Muscle of leg (tissue), 11 donors: ENCODE data around the gene XPO4. TPM values are rescaled to one million over a fixed set of nuclear protein-coding genes. Genes with fewer than 3 reads are reported as not detected.

ENCODE experiments used
- DNase-seq: peaks from one replicate; pipeline ENCODE4 v3.0.0; 2013
- H3K27ac ChIP-seq: one replicate; pipeline ENCODE4 v1.5.1; 2013; ENCODE audit warnings: mild to moderate bottlenecking, low read length, control low read depth
- H3K27me3 ChIP-seq: one replicate; pipeline ENCODE4 v1.6.1; 2013; ENCODE audit warnings: low read length; ENCODE audit not compliant: control insufficient read depth, insufficient read depth
- H3K36me3 ChIP-seq: one replicate; pipeline ENCODE4 v1.6.1; 2013; ENCODE audit warnings: low read length; ENCODE audit not compliant: control insufficient read depth, insufficient read depth
- H3K4me1 ChIP-seq: one replicate; pipeline ENCODE4 v1.6.1; 2013; ENCODE audit warnings: low read length; ENCODE audit not compliant: control insufficient read depth, insufficient read depth
- H3K4me3 ChIP-seq: one replicate; pipeline ENCODE4 v1.5.1; 2013; ENCODE audit warnings: low read length, control low read depth
- H3K9me3 ChIP-seq: replicated peaks from 2 replicates; pipeline ENCODE4 v1.6.1; 2013; ENCODE audit warnings: low read depth, low read length; ENCODE audit not compliant: control insufficient read depth
- WGBS: methylation state at CpG from one replicate; pipeline ENCODE4 v1.1.5; 2013; ENCODE audit warnings: missing lambda C conversion rate; ENCODE audit not compliant: insufficient coverage; 5-methylcytosine and 5-hydroxymethylcytosine counted together
- polyA plus RNA-seq, 8 donors: library from polyadenylated mRNA; unstranded; fragments of 120-200 nt; gene quantifications; one replicate each; pipeline versions ENCODE4 v1.2.1 to v1.2.3, GENCODE V29; 2013; ENCODE audit warnings: inconsistent platforms in 1 of 8, low replicate concordance in 1 of 8; ENCODE audit not compliant: insufficient read length in 8 of 8, insufficient read depth in 1 of 8
- total RNA-seq: library from RNA; stranded (reverse); fragments of 120-200 nt; gene quantifications from one replicate; pipeline ENCODE4 v1.2.4, GENCODE V29; 2013

The XPO4 gene
- total and polyA plus RNA-seq, 9 donors, result 15.4 to 39.8 (median 22.5) TPM

- Histone ChIP-seq H3K36me3 (peaks cover 5% of the 10 kb centered on the region), H3K4me3 (no peak overlapping the region), H3K27me3 (no peaks in the 10 kb centered on the region), H3K9me3 (no peaks in the 10 kb centered on the region), H3K27ac (no peak overlapping the region), H3K4me1 (peaks cover 9% of the 10 kb centered on the region)
- no CpG with 5 or more reads among the region's 1 CpG for WGBS
- DNase-seq, result no peak
Measured at GRCh38 chr13:20776751-20777150, 125.8 kb downstream of the XPO4 start.

GRCh38 chr13:20775961-20776360, 126.6 kb downstream of the XPO4 start:
- no peaks in the 10 kb centered on the region for H3K27me3 ChIP-seq

GRCh38 chr13:20774746-20775145, 127.8 kb downstream of the XPO4 start:
- DNase-seq, result no peak
- H3K27ac ChIP-seq, result no peak overlapping the region
- no peaks in the 10 kb centered on the region for H3K27me3 ChIP-seq
- peaks cover 9% of the 10 kb centered on the region for H3K4me1 ChIP-seq
- WGBS, result no CpG with 5 or more reads among the region's 1 CpG
- peaks cover 7% of the 10 kb centered on the region for H3K9me3 ChIP-seq
- H3K4me3 ChIP-seq, result no peak overlapping the region
- H3K36me3 ChIP-seq, result peaks cover 5% of the 10 kb centered on the region

More at GRCh38 chr13:20775961-20776360, 126.6 kb downstream of the XPO4 start:
- Histone ChIP-seq H3K27ac (no peak overlapping the region), H3K4me1 (peaks cover 9% of the 10 kb centered on the region), H3K4me3 (no peak overlapping the region), H3K36me3 (peaks cover 3% of the 10 kb centered on the region), H3K9me3 (no peaks in the 10 kb centered on the region)
- WGBS, result no CpG with 5 or more reads among the region's 2 CpGs
- no peak for DNase-seq

- Histone ChIP-seq H3K27me3 (no peaks in the 10 kb centered on the region), H3K27ac (peak within 1 kb of the TSS; percentile 93), H3K4me1 (peaks cover 9% of the 10 kb centered on the region), H3K9me3 (peaks cover 18% of the 10 kb centered on the region), H3K36me3 (peaks cover 11% of the 10 kb centered on the region), H3K4me3 (peak within 1 kb of the TSS; percentile 73)
- WGBS, result under 1% methylated on average over 57 of the region's 72 CpGs
- DNase-seq, result peak; percentile 97
Measured at GRCh38 chr13:20773194-20774080, 129.1 kb downstream of the XPO4 start, which contains the start of gene EEF1AKMT1. EEF1AKMT1 (minus strand) TSS chr13:20773961; CDS start chr13:20757598, 16,363 bp downstream.

GRCh38 chr13:20772401-20773131, 130.0 kb downstream of the XPO4 start:
- DNase-seq, result no peak
- Histone ChIP-seq H3K27me3 (no peaks in the 10 kb centered on the region), H3K9me3 (peaks cover 27% of the 10 kb centered on the region), H3K36me3 (peaks cover 11% of the 10 kb centered on the region), H3K4me1 (peaks cover 9% of the 10 kb centered on the region), H3K27ac (peak overlapping the region; percentile 93), H3K4me3 (peak overlapping the region; percentile 73)
- WGBS, result 94% methylated on average over 4 of the region's 10 CpGs

GRCh38 chr13:20769834-20770233, 132.7 kb downstream of the XPO4 start:
- Histone ChIP-seq H3K9me3 (peaks cover 31% of the 10 kb centered on the region), H3K27me3 (no peaks in the 10 kb centered on the region), H3K36me3 (peaks cover 11% of the 10 kb centered on the region), H3K4me3 (no peak overlapping the region), H3K27ac (no peak overlapping the region), H3K4me1 (peaks cover 9% of the 10 kb centered on the region)
- WGBS, result no CpG with 5 or more reads among the region's 1 CpG
- no peak for DNase-seq

GRCh38 chr13:20769091-20769490, 133.5 kb downstream of the XPO4 start:
- peaks cover 11% of the 10 kb centered on the region for H3K36me3 ChIP-seq
- peaks cover 9% of the 10 kb centered on the region for H3K4me1 ChIP-seq
- WGBS, result 89% methylated on average over 1 of the region's 2 CpGs
- H3K27me3 ChIP-seq, result no peaks in the 10 kb centered on the region
- DNase-seq, result peak; percentile 13
- peaks cover 31% of the 10 kb centered on the region for H3K9me3 ChIP-seq
- no peak overlapping the region for H3K27ac ChIP-seq
- H3K4me3 ChIP-seq, result no peak overlapping the region

GRCh38 chr13:20767309-20767943, 135.1 kb downstream of the XPO4 start:
- no peak for DNase-seq
- peaks cover 11% of the 10 kb centered on the region for H3K36me3 ChIP-seq
- H3K9me3 ChIP-seq, result peaks cover 31% of the 10 kb centered on the region
- no CpG with 5 or more reads among the region's 2 CpGs for whole genome bisulfite sequencing
- H3K27me3 ChIP-seq, result no peaks in the 10 kb centered on the region
- H3K27ac ChIP-seq, result no peak overlapping the region
- H3K4me1 ChIP-seq, result peaks cover 3% of the 10 kb centered on the region
- no peak overlapping the region for H3K4me3 ChIP-seq

GRCh38 chr13:20760872-20761271, 141.7 kb downstream of the XPO4 start:
- no peak for DNase-seq
- H3K27ac ChIP-seq, result no peak overlapping the region
- no peaks in the 10 kb centered on the region for H3K4me1 ChIP-seq
- H3K36me3 ChIP-seq, result peaks cover 10% of the 10 kb centered on the region
- H3K27me3 ChIP-seq, result no peaks in the 10 kb centered on the region
- H3K4me3 ChIP-seq, result no peak overlapping the region
- H3K9me3 ChIP-seq, result peaks cover 18% of the 10 kb centered on the region
- no CpG with 5 or more reads among the region's 3 CpGs for WGBS

- Histone ChIP-seq H3K27ac (no peak overlapping the region), H3K27me3 (no peaks in the 10 kb centered on the region), H3K4me1 (no peaks in the 10 kb centered on the region), H3K36me3 (peaks cover 18% of the 10 kb centered on the region), H3K4me3 (no peak overlapping the region), H3K9me3 (peaks cover 47% of the 10 kb centered on the region)
- DNase-seq, result no peak
Measured at GRCh38 chr13:20754009-20754408, 148.5 kb downstream of the XPO4 start.
